Mesendoderm (in vitro differentiated cells): ENCODE data around the gene ZNF485.
A peak's percentile ranks its signal among the peaks of the same experiment; 100 is the strongest.

Experiments
- DNase-seq: peaks from one replicate; pipeline ENCODE4 v3.0.0; 2013
- H2AK5ac ChIP-seq: 2 replicates; pipeline ENCODE4 v1.6.1; 2013; ENCODE audit warnings: low read length, inconsistent platforms
- H2BK120ac ChIP-seq: 2 replicates; pipeline ENCODE4 v1.6.1; 2013; ENCODE audit warnings: low read depth, mild to moderate bottlenecking, low read length, moderate library complexity, mixed read lengths
- H2BK15ac ChIP-seq: replicated peaks from 2 replicates; pipeline ENCODE4 v1.6.1; 2013; ENCODE audit warnings: low read depth, mild to moderate bottlenecking, moderate library complexity
- H2BK5ac ChIP-seq: 2 replicates; pipeline ENCODE4 v1.6.1; 2013; ENCODE audit warnings: low read length, inconsistent platforms
- H3K18ac ChIP-seq: 2 replicates; pipeline ENCODE4 v1.6.1; 2013; ENCODE audit warnings: mild to moderate bottlenecking, low read length, mixed read lengths
- H3K23ac ChIP-seq: one replicate; pipeline ENCODE4 v1.6.1; 2013; ENCODE audit warnings: low read length
- H3K27ac ChIP-seq: 2 replicates; pipeline ENCODE4 v1.5.1; 2013; ENCODE audit warnings: low read depth, mild to moderate bottlenecking, inconsistent platforms, low read length, moderate library complexity
- H3K27me3 ChIP-seq: 2 replicates; pipeline ENCODE4 v1.6.1; 2013; ENCODE audit warnings: low read length, control low read depth, mild to moderate bottlenecking, inconsistent platforms; ENCODE audit not compliant: insufficient read depth, poor library complexity
- H3K36me3 ChIP-seq: 2 replicates; pipeline ENCODE4 v1.6.1; 2013; ENCODE audit warnings: low read length, inconsistent platforms; ENCODE audit not compliant: control insufficient read depth, insufficient read depth
- H3K4ac ChIP-seq: one replicate; pipeline ENCODE4 v1.6.1; 2013; ENCODE audit warnings: low read depth, mild to moderate bottlenecking, low read length, moderate library complexity
- H3K4me1 ChIP-seq: 2 replicates; pipeline ENCODE4 v1.6.1; 2013; ENCODE audit warnings: low read depth, low read length, inconsistent platforms; ENCODE audit not compliant: control insufficient read depth
- H3K4me2 ChIP-seq: 2 replicates; pipeline ENCODE4 v1.6.1; 2013; ENCODE audit warnings: low read length
- H3K4me3 ChIP-seq: 2 replicates; pipeline ENCODE4 v1.5.1; 2013; ENCODE audit warnings: mild to moderate bottlenecking, low read length
- H3K56ac ChIP-seq: one replicate; pipeline ENCODE4 v1.6.1; 2013; ENCODE audit warnings: low read length
- H3K79me1 ChIP-seq: 2 replicates; pipeline ENCODE4 v1.6.1; 2013; ENCODE audit warnings: low read length, inconsistent platforms
- H3K79me2 ChIP-seq: 2 replicates; pipeline ENCODE4 v1.6.1; 2013; ENCODE audit warnings: mild to moderate bottlenecking, low read length; ENCODE audit not compliant: control insufficient read depth, insufficient read depth
- H3K9ac ChIP-seq: 2 replicates; pipeline ENCODE4 v1.6.1; 2013; ENCODE audit warnings: low read length, inconsistent platforms
- H4K5ac ChIP-seq: one replicate; pipeline ENCODE4 v1.6.1; 2013; ENCODE audit warnings: low read length
- H4K8ac ChIP-seq: one replicate; pipeline ENCODE4 v1.6.1; 2013; ENCODE audit warnings: low read depth, mild to moderate bottlenecking, control low read depth, low read length, moderate library complexity
- WGBS: extraction: QIAGEN DNeasy Blood & Tissue Kit; methylation state at CpG from one replicate; pipeline ENCODE4 v1.1.7; 2013; ENCODE audit warnings: low lambda C conversion rate, missing lambda C conversion rate; ENCODE audit not compliant: insufficient coverage; ENCODE audit errors: extremely low coverage; 5-methylcytosine and 5-hydroxymethylcytosine counted together

ZNF485 gene

GRCh38 chr10:43574001-43574892 lies 32.0 kb upstream of the ZNF485 start, which contains the start of gene ZNF239:
Gene ZNF239 (minus strand): TSS chr10:43574616. CDS start chr10:43558079, 16,537 bp downstream.
- no CpG with 5 or more reads among the region's 78 CpGs for WGBS

GRCh38 chr10:43574906-43575305 lies 31.3 kb upstream of the ZNF485 start:
- no peak overlapping the region for H2BK5ac ChIP-seq
- H4K8ac ChIP-seq, result no peak overlapping the region
- no peak overlapping the region for H4K5ac ChIP-seq
- no peak overlapping the region for H2BK15ac ChIP-seq
- H3K79me1 ChIP-seq, result peaks cover 10% of the 10 kb centered on the region
- no peaks in the 10 kb centered on the region for H3K79me2 ChIP-seq
- no peak for DNase-seq
- no peak overlapping the region for H2BK120ac ChIP-seq
- no peak overlapping the region for H3K4ac ChIP-seq
- WGBS, result 100% methylated on average over 1 of the region's 8 CpGs
- no peaks in the 10 kb centered on the region for H3K27me3 ChIP-seq
- H3K4me2 ChIP-seq, result no peak overlapping the region
- no peak overlapping the region for H3K23ac ChIP-seq
- H3K4me1 ChIP-seq, result no peaks in the 10 kb centered on the region
- H3K56ac ChIP-seq, result no peak overlapping the region
- peaks cover 2% of the 10 kb centered on the region for H3K36me3 ChIP-seq
- H3K9ac ChIP-seq, result no peak overlapping the region
- no peak overlapping the region for H3K4me3 ChIP-seq
- H2AK5ac ChIP-seq, result no peak overlapping the region
- H3K27ac ChIP-seq, result no peak overlapping the region
- no peak overlapping the region for H3K18ac ChIP-seq

More at GRCh38 chr10:43574001-43574892, 32.0 kb upstream of the ZNF485 start, which contains the start of gene ZNF239:
- H3K36me3 ChIP-seq, result peaks cover 2% of the 10 kb centered on the region
- H4K8ac ChIP-seq, result no peak within 1 kb of the TSS
- H2AK5ac ChIP-seq, result no peak within 1 kb of the TSS
- peak within 1 kb of the TSS; percentile 11 for H3K27ac ChIP-seq
- H3K79me1 ChIP-seq, result peaks cover 11% of the 10 kb centered on the region
- H3K4me1 ChIP-seq, result no peaks in the 10 kb centered on the region
- DNase-seq, result peak; percentile 90
- no peak within 1 kb of the TSS for H3K23ac ChIP-seq
- no peaks in the 10 kb centered on the region for H3K79me2 ChIP-seq
- peak within 1 kb of the TSS; percentile 2 for H3K4me3 ChIP-seq
- H2BK5ac ChIP-seq, result no peak within 1 kb of the TSS
- H2BK15ac ChIP-seq, result no peak within 1 kb of the TSS
- H3K9ac ChIP-seq, result peak within 1 kb of the TSS; percentile 73
- peak within 1 kb of the TSS; percentile 86 for H3K56ac ChIP-seq
- H2BK120ac ChIP-seq, result no peak within 1 kb of the TSS
- peak within 1 kb of the TSS; percentile 82 for H3K18ac ChIP-seq
- no peaks in the 10 kb centered on the region for H3K27me3 ChIP-seq
- H3K4me2 ChIP-seq, result peak within 1 kb of the TSS; percentile 54
- no peak within 1 kb of the TSS for H4K5ac ChIP-seq
- peak within 1 kb of the TSS; percentile 88 for H3K4ac ChIP-seq

- no peak overlapping the region for H3K9ac ChIP-seq
- no peak overlapping the region for H3K4ac ChIP-seq
- DNase-seq, result no peak
- no peak overlapping the region for H2BK15ac ChIP-seq
- no peak overlapping the region for H3K23ac ChIP-seq
- H3K79me2 ChIP-seq, result no peaks in the 10 kb centered on the region
- H3K79me1 ChIP-seq, result peaks cover 4% of the 10 kb centered on the region
- H3K27ac ChIP-seq, result no peak overlapping the region
- H4K8ac ChIP-seq, result no peak overlapping the region
- WGBS, result no CpG with 5 or more reads among the region's 5 CpGs
- no peaks in the 10 kb centered on the region for H3K36me3 ChIP-seq
- no peak overlapping the region for H3K56ac ChIP-seq
- H3K27me3 ChIP-seq, result no peaks in the 10 kb centered on the region
- no peak overlapping the region for H4K5ac ChIP-seq
- no peak overlapping the region for H3K4me2 ChIP-seq
- H2BK120ac ChIP-seq, result no peak overlapping the region
- no peak overlapping the region for H2AK5ac ChIP-seq
- no peak overlapping the region for H3K18ac ChIP-seq
- H3K4me3 ChIP-seq, result no peak overlapping the region
- H3K4me1 ChIP-seq, result no peaks in the 10 kb centered on the region
- H2BK5ac ChIP-seq, result no peak overlapping the region
These were observed 30.2 kb upstream of the ZNF485 start for GRCh38 chr10:43576062-43576461.

GRCh38 chr10:43576580-43576979 lies 29.7 kb upstream of the ZNF485 start:
- H3K4me1 ChIP-seq, result no peaks in the 10 kb centered on the region
- no peak overlapping the region for H3K9ac ChIP-seq
- no peaks in the 10 kb centered on the region for H3K79me2 ChIP-seq
- no peak overlapping the region for H3K56ac ChIP-seq
- H4K8ac ChIP-seq, result no peak overlapping the region
- peaks cover 4% of the 10 kb centered on the region for H3K79me1 ChIP-seq
- H3K23ac ChIP-seq, result no peak overlapping the region
- no peak overlapping the region for H3K27ac ChIP-seq
- no peak overlapping the region for H4K5ac ChIP-seq
- H3K27me3 ChIP-seq, result no peaks in the 10 kb centered on the region
- no CpG with 5 or more reads among the region's 5 CpGs for WGBS
- H3K36me3 ChIP-seq, result no peaks in the 10 kb centered on the region
- no peak overlapping the region for H2AK5ac ChIP-seq
- H3K4ac ChIP-seq, result no peak overlapping the region
- H3K4me3 ChIP-seq, result no peak overlapping the region
- no peak for DNase-seq
- H2BK15ac ChIP-seq, result no peak overlapping the region
- no peak overlapping the region for H3K4me2 ChIP-seq
- no peak overlapping the region for H2BK5ac ChIP-seq
- no peak overlapping the region for H3K18ac ChIP-seq
- H2BK120ac ChIP-seq, result no peak overlapping the region

GRCh38 chr10:43584051-43584450 lies 22.2 kb upstream of the ZNF485 start:
- no peaks in the 10 kb centered on the region for H3K79me1 ChIP-seq

More at GRCh38 chr10:43584051-43584450, 22.2 kb upstream of the ZNF485 start:
- no peak overlapping the region for H2BK15ac ChIP-seq
- no peak for DNase-seq
- H3K4me1 ChIP-seq, result no peaks in the 10 kb centered on the region
- no CpG with 5 or more reads among the region's 4 CpGs for WGBS
- H3K27me3 ChIP-seq, result no peaks in the 10 kb centered on the region
- H2AK5ac ChIP-seq, result no peak overlapping the region
- no peak overlapping the region for H3K4me3 ChIP-seq
- no peak overlapping the region for H4K5ac ChIP-seq
- no peak overlapping the region for H3K56ac ChIP-seq
- H2BK5ac ChIP-seq, result no peak overlapping the region
- no peak overlapping the region for H3K27ac ChIP-seq
- no peak overlapping the region for H4K8ac ChIP-seq
- H3K18ac ChIP-seq, result no peak overlapping the region
- H3K4me2 ChIP-seq, result no peak overlapping the region
- no peak overlapping the region for H3K9ac ChIP-seq
- H3K79me2 ChIP-seq, result no peaks in the 10 kb centered on the region
- no peak overlapping the region for H2BK120ac ChIP-seq
- H3K4ac ChIP-seq, result no peak overlapping the region
- no peak overlapping the region for H3K23ac ChIP-seq
- H3K36me3 ChIP-seq, result no peaks in the 10 kb centered on the region
